ENCODE results near the gene FH. TPM values are rescaled to one million over a fixed set of nuclear protein-coding genes. Genes with fewer than 3 reads are reported as not detected.

The FH gene
- total RNA-seq, 1 donor from 2014 or later = 33.7 TPM

- Histone ChIP-seq H3K4me3 (ENCODE audit: low read depth, low read length) (no peak overlapping the region), H3K27me3 (ENCODE audit: control insufficient read depth, insufficient read depth, low read length) (no peaks in the 10 kb centered on the region), H3K36me3 (ENCODE audit: control insufficient read depth, insufficient read depth, low read length) (no peaks in the 10 kb centered on the region)
- no peak for FAIRE-seq
- TF ChIP-seq, protein P1, sequence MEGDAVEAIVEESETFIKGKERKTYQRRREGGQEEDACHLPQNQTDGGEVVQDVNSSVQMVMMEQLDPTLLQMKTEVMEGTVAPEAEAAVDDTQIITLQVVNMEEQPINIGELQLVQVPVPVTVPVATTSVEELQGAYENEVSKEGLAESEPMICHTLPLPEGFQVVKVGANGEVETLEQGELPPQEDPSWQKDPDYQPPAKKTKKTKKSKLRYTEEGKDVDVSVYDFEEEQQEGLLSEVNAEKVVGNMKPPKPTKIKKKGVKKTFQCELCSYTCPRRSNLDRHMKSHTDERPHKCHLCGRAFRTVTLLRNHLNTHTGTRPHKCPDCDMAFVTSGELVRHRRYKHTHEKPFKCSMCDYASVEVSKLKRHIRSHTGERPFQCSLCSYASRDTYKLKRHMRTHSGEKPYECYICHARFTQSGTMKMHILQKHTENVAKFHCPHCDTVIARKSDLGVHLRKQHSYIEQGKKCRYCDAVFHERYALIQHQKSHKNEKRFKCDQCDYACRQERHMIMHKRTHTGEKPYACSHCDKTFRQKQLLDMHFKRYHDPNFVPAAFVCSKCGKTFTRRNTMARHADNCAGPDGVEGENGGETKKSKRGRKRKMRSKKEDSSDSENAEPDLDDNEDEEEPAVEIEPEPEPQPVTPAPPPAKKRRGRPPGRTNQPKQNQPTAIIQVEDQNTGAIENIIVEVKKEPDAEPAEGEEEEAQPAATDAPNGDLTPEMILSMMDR (IDR thresholded peaks at IDR 0.05; ENCODE audit: insufficient read depth, low read length, severe bottlenecking) = no peak
- no peak for DNase-seq (ENCODE audit: low read depth)
Observed at GRCh38 chr1:241479294-241479693, 40.3 kb downstream of the FH start.

DNA sequence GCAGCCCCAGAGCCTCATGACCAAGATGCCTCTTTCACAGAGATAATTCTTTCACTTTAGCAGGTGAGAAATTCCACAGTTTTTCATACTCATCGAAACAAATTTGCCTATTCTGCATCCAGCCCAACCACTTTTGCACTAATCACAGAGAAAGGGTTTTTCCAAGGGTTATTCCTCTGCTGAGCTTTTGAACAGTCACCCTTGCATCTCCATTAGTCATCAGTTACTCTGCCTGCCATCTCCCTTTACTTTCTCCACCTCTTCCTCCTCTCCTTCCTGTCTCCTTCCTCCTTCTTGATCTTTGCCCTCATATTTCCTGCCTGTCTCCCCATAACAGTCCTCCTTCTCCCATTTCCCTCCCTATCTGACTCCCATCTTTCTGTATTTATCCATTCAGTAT lies 43.9 kb downstream of the FH start:
- FAIRE-seq = no peak
- Histone ChIP-seq H3K27me3 (ENCODE audit: control insufficient read depth, insufficient read depth, low read length) (no peaks in the 10 kb centered on the region), H3K4me3 (ENCODE audit: low read depth, low read length) (no peak overlapping the region), H3K36me3 (ENCODE audit: control insufficient read depth, insufficient read depth, low read length) (no peaks in the 10 kb centered on the region)
- DNase-seq (ENCODE audit: low read depth) = peak; percentile 71
- TF ChIP-seq, protein P1 (IDR thresholded peaks at IDR 0.05; ENCODE audit: insufficient read depth, low read length, severe bottlenecking) = no peak

DNA sequence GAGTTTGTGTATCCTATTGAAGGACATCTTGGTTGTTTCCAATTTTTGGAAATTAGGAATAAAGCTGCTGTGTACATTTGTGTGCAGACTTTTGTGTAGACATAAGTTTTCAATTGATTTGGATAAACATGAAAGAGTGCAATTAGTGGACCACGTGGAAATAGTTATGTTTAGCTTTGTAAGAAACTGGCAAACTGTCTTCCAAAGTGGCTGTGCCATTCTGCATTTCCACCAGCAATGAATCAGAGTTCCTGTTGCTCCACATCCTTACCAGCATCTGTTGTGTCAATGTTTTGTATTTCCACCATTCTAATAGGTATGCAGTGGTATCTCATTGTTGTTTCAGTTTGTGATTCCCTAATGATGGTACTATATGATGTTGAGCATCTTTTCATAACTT lies 46.5 kb downstream of the FH start:
- TF ChIP-seq, protein P1 (IDR thresholded peaks at IDR 0.05; ENCODE audit: insufficient read depth, low read length, severe bottlenecking) = no peak
- Histone ChIP-seq H3K4me3 (ENCODE audit: low read depth, low read length) (no peak overlapping the region), H3K36me3 (ENCODE audit: control insufficient read depth, insufficient read depth, low read length) (no peaks in the 10 kb centered on the region), H3K27me3 (ENCODE audit: control insufficient read depth, insufficient read depth, low read length) (no peaks in the 10 kb centered on the region)
- no peak for DNase-seq (ENCODE audit: low read depth)
- no peak for FAIRE-seq

DNA sequence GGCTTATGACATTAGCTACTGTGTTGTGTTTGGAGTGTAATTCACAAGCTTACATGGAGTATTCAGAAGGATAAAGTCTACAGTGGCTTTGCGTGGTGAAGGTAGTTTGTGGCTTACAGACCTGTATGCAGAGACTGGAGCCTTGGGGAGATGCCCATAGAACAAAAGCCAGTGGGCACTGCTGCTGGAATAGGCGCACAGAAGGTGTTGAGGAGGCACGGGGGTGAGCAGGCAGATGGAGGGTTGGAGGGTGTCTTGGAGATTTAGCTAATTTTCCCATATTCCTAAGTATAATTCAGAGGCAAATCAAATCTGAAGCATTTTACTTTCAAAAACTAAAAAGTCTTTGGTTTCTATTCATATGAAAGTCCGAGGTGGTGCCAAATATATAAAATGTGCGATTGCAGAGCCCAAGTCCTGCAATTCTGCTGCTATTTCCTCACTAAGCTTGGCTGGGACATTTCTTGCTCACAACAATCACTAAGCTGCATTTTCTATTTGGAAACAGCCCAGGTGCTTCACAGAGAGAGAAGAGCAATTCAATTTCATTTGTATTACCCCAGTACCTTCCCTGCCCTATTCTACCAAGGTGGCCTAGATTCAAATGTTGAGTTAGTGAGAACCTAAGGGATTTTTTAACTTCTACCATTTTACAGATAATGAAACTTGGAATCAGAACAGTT lies 48.5 kb downstream of the FH start:
- no peaks in the 10 kb centered on the region for H3K27me3 ChIP-seq (ENCODE audit: control insufficient read depth, insufficient read depth, low read length)
- no peak overlapping the region for H3K4me3 ChIP-seq (ENCODE audit: low read depth, low read length)
- no peak for FAIRE-seq
- TF ChIP-seq, protein P1 (IDR thresholded peaks at IDR 0.05; ENCODE audit: insufficient read depth, low read length, severe bottlenecking) = no peak
- DNase-seq (ENCODE audit: low read depth) = no peak
- H3K36me3 ChIP-seq (ENCODE audit: control insufficient read depth, insufficient read depth, low read length) = no peaks in the 10 kb centered on the region

DNA sequence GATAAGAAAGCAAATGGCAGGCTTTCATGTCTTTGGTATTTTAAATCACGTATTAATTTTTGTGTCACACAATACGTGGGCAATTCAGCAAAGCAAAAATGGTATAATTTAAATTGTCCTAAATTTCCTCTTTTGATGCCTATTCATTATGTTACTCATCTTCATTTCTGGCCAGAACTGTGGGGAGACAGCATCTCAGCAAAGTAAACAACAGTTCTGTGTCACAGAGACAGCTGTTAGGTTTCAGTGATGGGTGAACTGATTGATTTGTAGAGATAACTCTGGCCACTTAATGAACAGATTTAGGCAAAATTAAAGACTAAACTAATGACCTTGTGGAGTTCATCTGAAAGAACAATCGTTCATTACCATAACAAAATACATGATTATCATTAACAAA lies 49.2 kb downstream of the FH start:
- no peak for FAIRE-seq
- TF ChIP-seq, protein P1 (IDR thresholded peaks at IDR 0.05; ENCODE audit: insufficient read depth, low read length, severe bottlenecking) = no peak
- Histone ChIP-seq H3K4me3 (ENCODE audit: low read depth, low read length) (no peak overlapping the region), H3K27me3 (ENCODE audit: control insufficient read depth, insufficient read depth, low read length) (no peaks in the 10 kb centered on the region), H3K36me3 (ENCODE audit: control insufficient read depth, insufficient read depth, low read length) (no peaks in the 10 kb centered on the region)
- DNase-seq (ENCODE audit: low read depth) = no peak

- H3K4me3 ChIP-seq (ENCODE audit: low read depth, low read length) = no peak overlapping the region
- TF ChIP-seq, protein P1 (IDR thresholded peaks at IDR 0.05; ENCODE audit: insufficient read depth, low read length, severe bottlenecking) = no peak
- DNase-seq (ENCODE audit: low read depth) (peak; percentile 61), FAIRE-seq (no peak)
- H3K36me3 ChIP-seq (ENCODE audit: control insufficient read depth, insufficient read depth, low read length) = no peaks in the 10 kb centered on the region
- H3K27me3 ChIP-seq (ENCODE audit: control insufficient read depth, insufficient read depth, low read length) = no peaks in the 10 kb centered on the region
Observed at GRCh38 chr1:241465673-241466072, 53.9 kb downstream of the FH start.

All from bronchial epithelial cell (primary cell).